Suprapubic skin (tissue), 3 donors: Measurements from ENCODE around the gene MAP7.

ENCODE experiments used
- CTCF ChIP-seq, 2 donors: fragments of 200-600 bp in 1 of 2; fragments of 450-650 bp in 1 of 2; sonication (generic) in 1 of 2; IDR thresholded peaks; one replicate each; pipeline ENCODE4 v1.5.1; 2016 to 2019; ENCODE audit warnings: antibody characterized with exemption in 2 of 2, mild to moderate bottlenecking in 1 of 2, moderate library complexity in 1 of 2
- POLR2A ChIP-seq, 2 donors: fragments of 450-650 bp; IDR thresholded peaks; one replicate each; pipeline ENCODE4 v1.6.1; 2017; ENCODE audit warnings: antibody characterized with exemption in 2 of 2, mild to moderate bottlenecking in 2 of 2, moderate library complexity in 2 of 2

- TF ChIP-seq POLR2A (IDR thresholded peaks at IDR 0.05) (no peak), CTCF (IDR thresholded peaks at IDR 0.05) (no peak)
Measured at GRCh38 chr6:136527831-136528230, 22.4 kb downstream of the MAP7 start.
